ENCODE measurements around the gene ADPGK.
"Not testable (repeated sequence)": the region's sequence is repeated elsewhere in the genome, so short reads cannot be mapped to it uniquely, and the experiment has no call there.

- TF ChIP-seq CTCF (conservative IDR thresholded peaks at IDR 0.05 in 1 of 2, IDR thresholded peaks at IDR 0.05 in 1 of 2; ENCODE audit: extremely low read depth in 1 of 2, insufficient read depth in 1 of 2, low read depth in 1 of 2, low read length in 2 of 2); EZH2 (IDR thresholded peaks at IDR 0.05; ENCODE audit: borderline replicate concordance, low read length): not testable (repeated sequence)
Observed at GRCh38 chr15:72728249-72728648, 55.3 kb downstream of the ADPGK start.

Data from mammary epithelial cell (primary cell).